ENCODE data around the gene SLC25A40.

DNA sequence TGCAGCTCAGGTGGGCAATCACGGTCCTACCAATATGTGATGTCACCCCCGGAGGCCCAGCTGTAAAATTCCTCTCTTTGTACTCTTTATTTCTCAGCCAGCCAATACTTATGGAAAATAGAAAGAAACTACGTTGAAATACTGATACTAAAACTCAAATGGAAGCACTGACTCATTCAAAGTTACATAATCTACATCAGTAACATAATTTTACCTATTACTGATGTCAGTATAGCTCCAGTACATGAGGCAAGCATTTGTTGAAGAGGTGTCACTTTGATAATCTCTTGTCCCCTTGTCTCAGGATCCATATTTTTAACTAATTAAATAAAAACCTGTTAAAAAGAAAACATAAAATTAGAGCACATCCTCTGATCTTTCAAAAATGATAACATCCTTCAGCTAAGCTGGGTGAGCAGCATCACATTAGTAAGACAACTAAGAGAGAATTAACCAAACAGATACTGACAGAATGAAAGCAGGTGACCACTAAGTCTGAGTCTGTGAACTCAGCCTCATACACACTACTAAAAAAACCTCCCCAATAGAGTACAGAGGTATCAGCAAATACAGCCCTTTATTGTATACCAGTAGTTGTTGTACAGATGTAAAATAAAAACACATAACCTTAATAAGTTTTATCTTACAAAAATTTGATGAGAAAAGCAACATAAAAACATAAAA is 17.6 kb downstream of the SLC25A40 start:
- TF ChIP-seq, protein P1, sequence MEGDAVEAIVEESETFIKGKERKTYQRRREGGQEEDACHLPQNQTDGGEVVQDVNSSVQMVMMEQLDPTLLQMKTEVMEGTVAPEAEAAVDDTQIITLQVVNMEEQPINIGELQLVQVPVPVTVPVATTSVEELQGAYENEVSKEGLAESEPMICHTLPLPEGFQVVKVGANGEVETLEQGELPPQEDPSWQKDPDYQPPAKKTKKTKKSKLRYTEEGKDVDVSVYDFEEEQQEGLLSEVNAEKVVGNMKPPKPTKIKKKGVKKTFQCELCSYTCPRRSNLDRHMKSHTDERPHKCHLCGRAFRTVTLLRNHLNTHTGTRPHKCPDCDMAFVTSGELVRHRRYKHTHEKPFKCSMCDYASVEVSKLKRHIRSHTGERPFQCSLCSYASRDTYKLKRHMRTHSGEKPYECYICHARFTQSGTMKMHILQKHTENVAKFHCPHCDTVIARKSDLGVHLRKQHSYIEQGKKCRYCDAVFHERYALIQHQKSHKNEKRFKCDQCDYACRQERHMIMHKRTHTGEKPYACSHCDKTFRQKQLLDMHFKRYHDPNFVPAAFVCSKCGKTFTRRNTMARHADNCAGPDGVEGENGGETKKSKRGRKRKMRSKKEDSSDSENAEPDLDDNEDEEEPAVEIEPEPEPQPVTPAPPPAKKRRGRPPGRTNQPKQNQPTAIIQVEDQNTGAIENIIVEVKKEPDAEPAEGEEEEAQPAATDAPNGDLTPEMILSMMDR (conservative IDR thresholded peaks at IDR 0.05 in 1 of 2, IDR thresholded peaks at IDR 0.05 in 1 of 2; ENCODE audit: extremely low read depth in 1 of 2, insufficient read depth in 1 of 2, low read depth in 1 of 2, low read length in 2 of 2), result no peak
- TF ChIP-seq EZH2 (IDR thresholded peaks at IDR 0.05; ENCODE audit: borderline replicate concordance, low read length), result no peak

Measured in mammary epithelial cell (primary cell).